H1 (cell line): Measurements from ENCODE around the gene APOO.

Experiments used
- CEBPB ChIP-seq: IDR thresholded peaks from 2 replicates; pipeline ENCODE4 v1.6.1; 2012; ENCODE audit warnings: low read depth, low read length
- EZH2 ChIP-seq: fragments of 200-600 bp; sonication (generic); IDR thresholded peaks from 2 replicates; pipeline ENCODE4 v1.7.1; 2012; ENCODE audit warnings: low read depth, mild to moderate bottlenecking, moderate library complexity, low read length, inconsistent platforms; ENCODE audit not compliant: severe bottlenecking
- GABPA ChIP-seq: IDR thresholded peaks from 2 replicates; pipeline ENCODE4 v1.6.1; 2011; ENCODE audit warnings: mild to moderate bottlenecking, low read length, moderate library complexity, borderline replicate concordance; ENCODE audit not compliant: insufficient read depth
- POLR2A ChIP-seq, 2 experiments: IDR thresholded peaks; 1 replicate in 1 of 2; 2 replicates in 1 of 2; pipeline ENCODE4 v1.6.1; 2011; ENCODE audit warnings: low read depth in 2 of 2, low read length in 2 of 2, mild to moderate bottlenecking in 2 of 2; ENCODE audit errors: control extremely low read depth in 1 of 2
- RAD21 ChIP-seq, 2 experiments: IDR thresholded peaks in 1 of 2; conservative IDR thresholded peaks in 1 of 2; 2 replicates each; pipeline ENCODE4 v1.6.1; 2011; ENCODE audit warnings: low read depth in 2 of 2, low read length in 2 of 2, improper control_type of control experiment in 1 of 2, inconsistent platforms in 1 of 2, mild to moderate bottlenecking in 1 of 2, moderate library complexity in 1 of 2
- TF ChIP-seq, protein P1 (sequence below), 3 experiments: IDR thresholded peaks; 1 replicate in 2 of 3; 2 replicates in 1 of 3; pipeline versions ENCODE4 v1.5.1 to v1.6.1; 2011; ENCODE audit warnings: low read length in 3 of 3, mild to moderate bottlenecking in 3 of 3, inconsistent platforms in 2 of 3, low read depth in 1 of 3, moderate library complexity in 1 of 3; ENCODE audit not compliant: insufficient read depth in 1 of 3; ENCODE audit errors: control extremely low read depth in 1 of 3

DNA sequence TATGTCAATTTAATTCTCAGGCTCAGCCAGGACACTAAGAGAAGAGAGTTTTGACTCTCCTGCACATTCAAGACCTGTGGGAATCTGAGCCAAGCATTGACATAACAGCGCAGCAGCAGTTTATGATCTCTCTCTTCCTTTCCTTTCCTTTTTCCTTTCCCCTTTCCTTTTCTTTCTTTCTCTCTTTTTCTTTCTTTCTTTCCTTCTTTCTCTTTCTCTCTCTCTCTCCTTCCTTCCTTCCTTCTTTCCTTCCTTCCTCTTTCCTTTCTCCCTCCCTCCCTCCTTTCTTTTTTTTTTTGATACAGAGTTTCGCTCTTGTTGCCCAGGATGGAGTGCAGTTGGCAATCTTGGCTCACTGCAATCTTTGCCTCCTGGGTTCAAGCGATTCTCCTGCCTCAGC lies 103.2 kb downstream of the APOO start:
- TF ChIP-seq CEBPB, result no peak
- TF ChIP-seq, protein P1, sequence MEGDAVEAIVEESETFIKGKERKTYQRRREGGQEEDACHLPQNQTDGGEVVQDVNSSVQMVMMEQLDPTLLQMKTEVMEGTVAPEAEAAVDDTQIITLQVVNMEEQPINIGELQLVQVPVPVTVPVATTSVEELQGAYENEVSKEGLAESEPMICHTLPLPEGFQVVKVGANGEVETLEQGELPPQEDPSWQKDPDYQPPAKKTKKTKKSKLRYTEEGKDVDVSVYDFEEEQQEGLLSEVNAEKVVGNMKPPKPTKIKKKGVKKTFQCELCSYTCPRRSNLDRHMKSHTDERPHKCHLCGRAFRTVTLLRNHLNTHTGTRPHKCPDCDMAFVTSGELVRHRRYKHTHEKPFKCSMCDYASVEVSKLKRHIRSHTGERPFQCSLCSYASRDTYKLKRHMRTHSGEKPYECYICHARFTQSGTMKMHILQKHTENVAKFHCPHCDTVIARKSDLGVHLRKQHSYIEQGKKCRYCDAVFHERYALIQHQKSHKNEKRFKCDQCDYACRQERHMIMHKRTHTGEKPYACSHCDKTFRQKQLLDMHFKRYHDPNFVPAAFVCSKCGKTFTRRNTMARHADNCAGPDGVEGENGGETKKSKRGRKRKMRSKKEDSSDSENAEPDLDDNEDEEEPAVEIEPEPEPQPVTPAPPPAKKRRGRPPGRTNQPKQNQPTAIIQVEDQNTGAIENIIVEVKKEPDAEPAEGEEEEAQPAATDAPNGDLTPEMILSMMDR (IDR thresholded peaks at IDR 0.05; ENCODE audit: control extremely low read depth in 1 of 3, insufficient read depth in 1 of 3, low read depth in 1 of 3, low read length in 3 of 3), result no peak
- no peak for TF ChIP-seq POLR2A (IDR thresholded peaks at IDR 0.05; ENCODE audit: control extremely low read depth in 1 of 2, low read depth in 2 of 2, low read length in 2 of 2)
- TF ChIP-seq EZH2, result no peak
- no peak for TF ChIP-seq GABPA
- TF ChIP-seq RAD21 (IDR thresholded peaks at IDR 0.05 in 1 of 2, conservative IDR thresholded peaks at IDR 0.05 in 1 of 2; ENCODE audit: low read depth in 2 of 2, low read length in 2 of 2), result no peak
